Middle frontal gyrus (tissue), 1 donor: ENCODE measurements around the gene IDUA.
"Not testable (repeated sequence)": the region's sequence is repeated elsewhere in the genome, so short reads cannot be mapped to it uniquely, and the experiment has no call there.

ENCODE experiments used
- DNase-seq: peaks from one replicate; pipeline ENCODE4 v3.0.0-alpha.2; 2015; ENCODE audit warnings: low spot score; ENCODE audit errors: extremely low spot score

Gene IDUA

DNA sequence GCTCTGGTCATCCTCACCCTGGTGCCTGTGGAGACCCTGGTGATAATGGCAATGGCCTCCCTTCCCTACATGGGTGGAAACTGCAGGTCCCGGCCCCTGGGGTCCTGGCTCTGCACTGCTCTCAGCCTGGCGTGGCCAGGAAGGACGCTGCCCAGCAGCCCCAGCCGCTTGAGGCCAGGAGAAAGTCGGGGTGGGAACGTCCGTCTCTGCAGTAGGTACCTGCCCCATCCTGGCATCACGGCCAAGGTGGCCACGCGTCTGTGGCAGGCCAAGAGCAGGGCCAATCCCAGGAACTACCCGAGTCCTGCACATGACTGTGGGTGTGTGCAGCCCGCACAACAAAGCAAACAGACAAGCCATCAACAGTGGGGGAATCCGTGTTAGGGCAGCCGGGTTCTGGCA, 58.4 kb downstream of the IDUA start:
- no peak for DNase-seq

- no peak for DNase-seq
Observed at GRCh38 chr4:1045595-1046201, 58.9 kb downstream of the IDUA start.

DNA sequence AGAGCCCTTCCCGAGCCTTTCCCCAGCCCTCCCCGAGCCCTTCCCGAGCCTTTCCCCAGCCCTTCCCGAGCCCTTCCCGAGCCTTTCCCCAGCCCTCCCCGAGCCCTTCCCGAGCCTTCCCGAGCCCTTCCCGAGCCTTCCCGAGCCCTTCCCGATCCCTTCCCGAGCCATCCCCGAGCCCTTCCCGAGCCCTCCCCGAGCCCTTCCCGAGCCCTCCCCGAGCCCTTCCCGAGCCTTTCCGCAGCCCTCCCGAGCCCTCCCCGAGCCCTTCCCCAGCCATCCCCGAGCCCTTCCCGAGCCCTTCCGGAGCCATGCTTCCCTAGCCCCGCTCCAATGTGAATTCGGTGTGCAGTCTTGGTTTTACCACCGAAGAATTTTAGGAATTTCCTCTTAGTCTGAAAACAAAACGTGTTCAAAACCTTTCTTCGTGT, 59.8 kb downstream of the IDUA start:
- not testable (repeated sequence) for DNase-seq

DNA sequence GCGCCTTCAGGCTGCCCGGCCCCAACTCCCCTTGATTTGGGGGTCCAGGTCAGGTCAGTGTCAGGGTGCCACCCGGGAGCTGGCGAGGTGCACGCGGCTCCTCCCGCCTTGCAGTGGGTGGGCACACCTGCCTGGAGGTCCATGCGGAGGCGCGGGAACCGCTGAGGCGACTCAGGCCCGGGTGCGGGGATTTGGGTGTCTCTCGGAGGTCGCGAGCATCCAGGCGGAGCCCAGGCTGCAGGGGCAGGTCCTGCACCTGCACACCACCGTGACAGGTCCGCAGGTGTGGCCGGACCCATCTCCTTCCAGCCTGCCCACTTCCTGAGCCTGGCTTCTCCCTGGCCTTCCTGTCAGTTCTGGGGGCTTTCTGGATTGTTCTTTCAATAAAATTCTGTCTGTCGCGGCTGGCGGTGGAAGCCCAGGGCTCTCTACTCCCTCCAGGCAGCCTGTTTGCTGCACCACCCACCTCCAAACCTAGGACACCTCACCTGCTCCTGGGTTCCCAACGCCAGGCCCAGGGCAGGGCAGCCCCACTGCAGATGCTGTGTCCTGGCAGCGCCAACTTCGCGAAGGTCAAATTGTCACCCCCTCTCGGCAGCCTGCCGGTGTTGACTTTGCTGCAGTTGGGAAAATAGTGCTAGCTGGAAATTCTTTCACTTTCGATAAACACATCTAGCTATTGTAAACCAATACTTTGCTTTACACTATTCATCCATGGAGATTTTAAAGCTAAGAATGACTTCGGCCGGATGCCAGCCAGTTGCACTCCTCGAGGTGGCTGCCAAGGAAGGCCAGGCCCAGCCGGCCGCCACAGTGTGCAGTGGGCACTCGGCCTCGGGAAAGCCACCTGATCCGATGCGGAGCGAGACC, 60.5 kb downstream of the IDUA start:
- DNase-seq = no peak

GRCh38 chr4:1047976-1048772, 61.3 kb downstream of the IDUA start:
- DNase-seq = no peak

DNA sequence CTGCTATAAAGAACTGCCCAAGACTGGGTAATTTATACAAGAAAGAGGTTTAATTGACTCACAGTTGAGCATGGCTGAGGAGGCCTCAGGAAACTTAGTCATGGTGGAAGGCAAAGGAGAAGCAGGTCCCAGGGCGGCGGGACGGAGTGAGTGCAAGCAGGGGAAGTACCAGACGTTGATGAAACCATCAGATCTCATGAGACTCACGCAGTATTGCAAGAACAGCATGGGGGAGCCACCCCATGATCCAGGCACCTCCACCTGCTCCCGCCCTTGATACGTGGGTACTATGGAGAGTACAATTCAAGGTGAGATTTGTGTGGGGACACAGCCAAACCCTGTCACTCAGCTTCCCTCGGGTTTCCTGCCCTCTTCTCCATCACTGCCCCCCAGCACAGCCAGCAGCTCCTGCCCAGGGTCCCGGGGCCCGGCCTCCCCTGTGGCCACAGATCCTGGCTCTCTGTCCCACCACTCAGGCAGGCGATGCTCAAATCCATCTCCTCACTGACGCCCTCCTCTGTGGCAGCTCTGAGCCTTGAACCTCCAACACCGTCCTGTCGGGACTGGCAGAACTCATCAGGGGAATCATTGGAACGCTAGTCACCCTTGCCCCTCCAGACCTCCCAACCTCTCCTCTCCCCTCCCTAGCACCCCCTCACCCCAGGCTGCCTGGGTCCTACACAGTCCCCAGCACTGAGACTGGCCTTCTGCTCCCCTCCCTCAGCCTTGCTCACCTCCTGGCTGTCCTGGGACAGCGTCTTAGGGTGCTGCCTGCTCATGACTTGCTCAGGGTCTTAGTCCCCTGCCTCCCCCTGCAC, 62.1 kb downstream of the IDUA start:
- DNase-seq = no peak

GRCh38 chr4:1049591-1049905, 62.7 kb downstream of the IDUA start:
- DNase-seq = no peak

DNA sequence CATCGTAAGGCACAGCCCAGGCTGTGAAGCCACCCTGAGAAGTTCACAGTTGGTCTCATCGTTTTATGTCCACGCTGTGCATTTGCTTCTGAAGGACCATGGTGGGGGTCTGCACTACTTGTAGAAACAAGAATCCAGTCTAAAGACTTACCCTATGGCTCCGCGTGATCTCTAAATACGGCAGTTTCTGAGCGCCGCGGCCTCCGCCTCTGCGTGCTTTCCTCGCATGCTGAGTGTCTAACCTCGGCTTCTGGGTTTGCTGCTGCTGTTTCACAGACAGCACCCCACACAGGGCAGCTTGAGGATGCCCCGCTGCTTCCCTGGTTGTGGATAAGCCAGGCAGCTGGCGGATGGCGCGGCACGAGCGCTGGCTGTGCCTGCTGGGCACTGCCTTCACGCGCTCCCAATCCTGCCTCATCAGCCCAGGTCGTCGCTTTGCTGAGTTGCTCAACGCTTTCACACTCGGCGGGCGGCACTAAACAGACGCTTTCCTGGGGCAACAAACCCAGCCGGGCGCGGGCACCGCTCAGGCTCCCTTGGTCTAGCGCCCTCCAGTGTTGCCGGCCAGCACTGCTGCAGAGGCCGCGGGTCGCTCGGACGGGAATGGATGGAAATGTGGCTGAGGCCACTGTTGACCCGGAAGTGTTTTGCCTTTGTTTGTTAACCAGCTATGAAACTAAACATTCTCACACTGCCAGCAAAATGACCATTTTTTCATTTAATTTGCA, 63.8 kb downstream of the IDUA start:
- peak; percentile 19 for DNase-seq

GRCh38 chr4:1051472-1051871, 64.6 kb downstream of the IDUA start:
- no peak for DNase-seq

- DNase-seq = no peak
Observed at GRCh38 chr4:1052231-1052671, 65.4 kb downstream of the IDUA start.

- DNase-seq = no peak
Observed at GRCh38 chr4:1053080-1053661, 66.3 kb downstream of the IDUA start.

DNA sequence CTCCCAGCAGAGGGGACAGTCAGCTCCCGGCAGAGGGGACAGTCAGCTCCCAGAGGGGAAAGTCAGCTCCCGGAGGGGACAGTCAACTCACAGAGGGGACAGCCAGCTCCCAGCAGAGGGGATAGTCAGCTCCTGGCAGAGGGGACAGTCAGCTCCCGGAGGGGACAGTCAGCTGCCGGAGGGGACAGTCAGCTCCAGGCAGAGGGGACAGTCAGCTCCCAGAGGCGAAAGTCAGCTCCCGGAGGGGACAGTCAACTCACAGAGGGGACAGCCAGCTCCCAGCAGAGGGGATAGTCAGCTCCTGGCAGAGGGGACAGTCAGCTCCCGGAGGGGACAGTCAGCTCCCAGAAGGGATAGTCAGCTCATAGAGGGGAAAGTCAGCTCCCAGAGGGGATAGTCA, 67.0 kb downstream of the IDUA start:
- not testable (repeated sequence) for DNase-seq
